HG03108 (cell line): Measurements from ENCODE around the gene STARD3.
A peak's percentile ranks its signal among the peaks of the same experiment; 100 is the strongest.

Source experiments
- ATAC-seq: cut with Tn5 transposase; IDR thresholded peaks from one replicate; pipeline ENCODE4 v1.9.1; 2021; ENCODE audit warnings: moderate library complexity; ENCODE audit not compliant: unreplicated experiment

The STARD3 gene

GRCh38 chr17:39634384-39634871 is 2.5 kb upstream of the STARD3 start:
- ATAC-seq = no peak

GRCh38 chr17:39635614-39636176 is 1.2 kb upstream of the STARD3 start:
- no peak for ATAC-seq

GRCh38 chr17:39636587-39636926 is 387 bp upstream of the STARD3 start:
- peak; percentile 6 for ATAC-seq

- ATAC-seq = no peak
Measured at GRCh38 chr17:39638317-39638716, 1.4 kb downstream of the STARD3 start.

- ATAC-seq = no peak
Measured at GRCh38 chr17:39639043-39639442, 2.1 kb downstream of the STARD3 start.

- no peak for ATAC-seq
Measured at GRCh38 chr17:39639566-39640458, 2.9 kb downstream of the STARD3 start.

GRCh38 chr17:39640591-39641031 is 3.7 kb downstream of the STARD3 start:
- ATAC-seq = no peak

GRCh38 chr17:39641097-39641496 is 4.2 kb downstream of the STARD3 start:
- no peak for ATAC-seq

GRCh38 chr17:39641883-39642282 is 4.9 kb downstream of the STARD3 start:
- ATAC-seq = no peak

- ATAC-seq = no peak
Measured at GRCh38 chr17:39642291-39643074, 5.5 kb downstream of the STARD3 start.

- ATAC-seq = no peak
Measured at GRCh38 chr17:39643271-39643670, 6.3 kb downstream of the STARD3 start.

GRCh38 chr17:39647256-39647655 is 10.3 kb downstream of the STARD3 start:
- ATAC-seq = no peak

GRCh38 chr17:39648616-39649366 is 11.8 kb downstream of the STARD3 start:
- ATAC-seq = no peak

- no peak for ATAC-seq
Measured at GRCh38 chr17:39650121-39650579, 13.2 kb downstream of the STARD3 start.

GRCh38 chr17:39651923-39652586 is 15.1 kb downstream of the STARD3 start:
- no peak for ATAC-seq

GRCh38 chr17:39652587-39653315 is 15.8 kb downstream of the STARD3 start:
- ATAC-seq = no peak

- no peak for ATAC-seq
Measured at GRCh38 chr17:39653316-39653661, 16.3 kb downstream of the STARD3 start.

GRCh38 chr17:39653662-39654331 is 16.9 kb downstream of the STARD3 start:
- ATAC-seq = no peak

- no peak for ATAC-seq
Measured at GRCh38 chr17:39655105-39655504, 18.2 kb downstream of the STARD3 start.
